OCI-LY1 (cell line): ENCODE measurements around the gene GJC1.

Experiments used
- H2AFZ ChIP-seq: fragments of 200-600 bp; sonication (generic), shearing (Covaris generic); 2 replicates; pipeline ENCODE4 v1.6.0; 2014; ENCODE audit warnings: antibody characterized with exemption, mild to moderate bottlenecking, low read length
- H3F3A ChIP-seq: fragments of 200-600 bp; sonication (generic), shearing (Covaris generic); 2 replicates; pipeline ENCODE4 v1.6.0; 2014; ENCODE audit warnings: mild to moderate bottlenecking, antibody characterized with exemption, low read length, moderate library complexity; ENCODE audit not compliant: insufficient read depth
- H3K27ac ChIP-seq: fragments of 200-600 bp; sonication (generic); 2 replicates; pipeline ENCODE4 v1.5.1; 2014; ENCODE audit warnings: low read length, mixed run types, mild to moderate bottlenecking, low read depth; ENCODE audit not compliant: poor library complexity, severe bottlenecking
- H3K27me3 ChIP-seq: fragments of 200-600 bp; sonication (generic); 2 replicates; pipeline ENCODE4 v1.6.0; 2014; ENCODE audit warnings: antibody characterized with exemption, mild to moderate bottlenecking, low read length, moderate library complexity; ENCODE audit not compliant: insufficient read depth
- H3K36me3 ChIP-seq: fragments of 200-600 bp; sonication (generic); 2 replicates; pipeline ENCODE4 v1.6.1; 2014; ENCODE audit warnings: mild to moderate bottlenecking, antibody characterized with exemption, low read length, moderate library complexity, mixed read lengths; ENCODE audit not compliant: insufficient read depth
- H3K4me1 ChIP-seq: fragments of 200-600 bp; sonication (generic); 2 replicates; pipeline ENCODE4 v1.5.1; 2014; ENCODE audit warnings: mild to moderate bottlenecking, low read length, moderate library complexity; ENCODE audit not compliant: insufficient read depth, severe bottlenecking
- H3K4me2 ChIP-seq: fragments of 200-600 bp; sonication (generic), shearing (Covaris generic); 2 replicates; pipeline ENCODE4 v1.6.1; 2014; ENCODE audit warnings: low read length
- H3K4me3 ChIP-seq: fragments of 200-600 bp; sonication (generic); 2 replicates; pipeline ENCODE4 v1.5.1; 2014; ENCODE audit warnings: low read length, low read depth, mild to moderate bottlenecking, mixed read lengths; ENCODE audit not compliant: poor library complexity, severe bottlenecking
- H3K79me2 ChIP-seq: fragments of 200-600 bp; shearing (Covaris generic); 2 replicates; pipeline ENCODE4 v1.6.1; 2016; ENCODE audit warnings: mixed run types, low read length, mixed read lengths; ENCODE audit not compliant: insufficient read depth
- H3K9ac ChIP-seq: fragments of 200-600 bp; sonication (generic), shearing (Covaris generic); 2 replicates; pipeline ENCODE4 v1.6.1; 2014; ENCODE audit warnings: mild to moderate bottlenecking, low read length, mixed read lengths
- H3K9me2 ChIP-seq: fragments of 200-600 bp; sonication (generic), shearing (Covaris generic); 2 replicates; pipeline ENCODE4 v1.6.1; 2014; ENCODE audit warnings: low read depth, mild to moderate bottlenecking, low read length, mixed read lengths
- H3K9me3 ChIP-seq: fragments of 200-600 bp; shearing (Covaris generic); 2 replicates; pipeline ENCODE4 v1.6.1; 2014; ENCODE audit warnings: low read length, mixed read lengths
- H4K20me1 ChIP-seq: fragments of 200-600 bp; sonication (generic), shearing (Covaris generic); 2 replicates; pipeline ENCODE4 v1.6.0; 2016; ENCODE audit warnings: mild to moderate bottlenecking, low read length; ENCODE audit not compliant: insufficient read depth
- CTCF ChIP-seq: fragments of 200-600 bp; sonication (generic), shearing (Covaris generic); IDR thresholded peaks from 2 replicates; pipeline ENCODE4 v1.5.1; 2017; ENCODE audit warnings: mild to moderate bottlenecking, antibody characterized with exemption, low read length, moderate library complexity, mixed read lengths
- EZH2 ChIP-seq: fragments of 200-600 bp; sonication (generic), shearing (Covaris generic); IDR thresholded peaks from 2 replicates; pipeline ENCODE4 v1.8.0; 2017; ENCODE audit warnings: borderline replicate concordance, mixed run types, mild to moderate bottlenecking, antibody characterized with exemption, low read length, moderate library complexity, mixed read lengths

GJC1 gene

GRCh38 chr17:44840274-44840673 lies 10.2 kb upstream of the GJC1 start:
- no peaks in the 10 kb centered on the region for H3K4me1 ChIP-seq
- H3K9me3 ChIP-seq: no peaks in the 10 kb centered on the region
- H3K36me3 ChIP-seq: no peaks in the 10 kb centered on the region
- no peaks in the 10 kb centered on the region for H3K9me2 ChIP-seq
- no peak overlapping the region for H3K27ac ChIP-seq
- no peak overlapping the region for H3K4me3 ChIP-seq
- no peaks in the 10 kb centered on the region for H4K20me1 ChIP-seq
- no peak overlapping the region for H2AFZ ChIP-seq
- no peak overlapping the region for H3K4me2 ChIP-seq
- H3K79me2 ChIP-seq: no peaks in the 10 kb centered on the region
- H3F3A ChIP-seq: no peaks in the 10 kb centered on the region
- H3K27me3 ChIP-seq: no peaks in the 10 kb centered on the region
- H3K9ac ChIP-seq: no peak overlapping the region
- no peak for TF ChIP-seq EZH2
- no peak for TF ChIP-seq CTCF

GRCh38 chr17:44837196-44837595 lies 7.1 kb upstream of the GJC1 start:
- no peak overlapping the region for H3K9ac ChIP-seq
- H3K4me3 ChIP-seq: no peak overlapping the region
- no peaks in the 10 kb centered on the region for H3K79me2 ChIP-seq
- peaks cover 4% of the 10 kb centered on the region; the same call in 1 of the 2 replicates for H3K27me3 ChIP-seq
- H3K4me2 ChIP-seq: no peak overlapping the region
- H4K20me1 ChIP-seq: no peaks in the 10 kb centered on the region
- TF ChIP-seq CTCF: no peak
- no peak for TF ChIP-seq EZH2
- no peak overlapping the region for H3K27ac ChIP-seq
- no peaks in the 10 kb centered on the region for H3F3A ChIP-seq
- H2AFZ ChIP-seq: no peak overlapping the region
- no peaks in the 10 kb centered on the region for H3K9me2 ChIP-seq
- no peaks in the 10 kb centered on the region for H3K4me1 ChIP-seq
- H3K36me3 ChIP-seq: no peaks in the 10 kb centered on the region
- no peaks in the 10 kb centered on the region for H3K9me3 ChIP-seq

- no peak overlapping the region for H3K4me2 ChIP-seq
- no peaks in the 10 kb centered on the region for H3K9me3 ChIP-seq
- H3K9ac ChIP-seq: no peak overlapping the region
- peaks cover 15% of the 10 kb centered on the region for H3K79me2 ChIP-seq
- H3K36me3 ChIP-seq: no peaks in the 10 kb centered on the region
- H4K20me1 ChIP-seq: no peaks in the 10 kb centered on the region
- H3K9me2 ChIP-seq: no peaks in the 10 kb centered on the region
- peaks cover 4% of the 10 kb centered on the region; the same call in 1 of the 2 replicates for H3K27me3 ChIP-seq
- H3K27ac ChIP-seq: no peak overlapping the region
- H3K4me1 ChIP-seq: peaks cover 20% of the 10 kb centered on the region
- H3K4me3 ChIP-seq: no peak overlapping the region
- no peak for TF ChIP-seq CTCF
- no peak for TF ChIP-seq EZH2
- H3F3A ChIP-seq: no peaks in the 10 kb centered on the region
- no peak overlapping the region for H2AFZ ChIP-seq
Measured at GRCh38 chr17:44832805-44833204, 2.7 kb upstream of the GJC1 start.
